A549 treated with GW870086 at 1 μM for 4 hours (cell line): Measurements from ENCODE around the gene ZNF225. TPM values are rescaled to one million over a fixed set of nuclear protein-coding genes. Genes with fewer than 3 reads are reported as not detected.

Experiments used
- total RNA-seq: library from RNA; stranded (reverse); fragments of 200-300 nt; extraction: Qiagen RNA extraction; gene quantifications from 5 replicates; pipeline ENCODE4 v1.2.3, GENCODE V29; 2022; ENCODE audit warnings: low read depth

The ZNF225 gene
- total RNA-seq: 2.0 to 4.0 TPM (median 3.0 TPM) in 5 replicates

GRCh38 chr19:44113138-44113783 is at the start of gene ZNF225:
Gene ZNF225, plus strand, starts transcription at chr19:44113399. Its CDS starts 2,429 bp downstream, at chr19:44115828.

DNA sequence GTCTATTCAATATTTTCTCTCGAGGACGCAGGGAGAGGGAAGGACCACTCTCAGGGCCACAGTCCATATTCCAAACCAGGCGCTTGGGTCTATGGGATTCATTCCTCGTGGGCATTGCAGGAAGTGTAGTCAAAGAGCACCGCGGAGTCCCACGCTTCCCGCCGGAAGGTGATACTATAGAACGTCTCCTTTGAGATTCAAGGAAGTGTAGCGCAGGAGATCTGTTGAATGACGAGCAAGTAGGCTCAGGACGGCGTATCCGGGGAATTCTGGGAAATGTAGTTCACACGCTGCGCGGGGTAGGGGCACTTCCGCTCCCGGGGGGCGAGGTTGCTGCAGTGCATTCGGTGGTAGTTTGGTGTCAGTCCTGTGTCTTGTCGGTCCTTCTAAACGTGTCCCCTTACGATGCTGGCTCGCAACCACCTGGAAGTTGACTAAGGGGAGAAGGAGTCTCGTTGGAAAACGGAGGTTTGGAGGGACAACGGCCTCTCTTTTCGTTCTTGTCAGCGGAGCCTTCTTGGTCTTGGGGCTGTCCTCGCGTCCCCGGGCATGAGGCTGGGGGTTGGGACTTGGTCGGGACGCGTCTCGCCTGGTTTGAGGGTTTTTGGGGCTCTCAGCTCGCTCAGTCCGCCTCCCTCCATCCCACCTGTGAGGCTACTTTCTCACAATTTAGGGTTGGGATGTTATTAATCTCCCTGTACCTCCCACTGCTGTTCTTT is 41.2 kb upstream of the ZNF225 start, which contains the start of gene ZNF284:
Gene ZNF284, plus strand, starts transcription at position 336 of the 719 bp plus-strand sequence. CDS start 4,231 bp downstream, outside the sequence.

GRCh38 chr19:44093931-44094765 is 19.1 kb upstream of the ZNF225 start, which contains the start of gene ZNF224:
Gene ZNF224, plus strand, starts transcription at chr19:44094361. Its CDS starts 3,513 bp downstream, at chr19:44097874.

DNA sequence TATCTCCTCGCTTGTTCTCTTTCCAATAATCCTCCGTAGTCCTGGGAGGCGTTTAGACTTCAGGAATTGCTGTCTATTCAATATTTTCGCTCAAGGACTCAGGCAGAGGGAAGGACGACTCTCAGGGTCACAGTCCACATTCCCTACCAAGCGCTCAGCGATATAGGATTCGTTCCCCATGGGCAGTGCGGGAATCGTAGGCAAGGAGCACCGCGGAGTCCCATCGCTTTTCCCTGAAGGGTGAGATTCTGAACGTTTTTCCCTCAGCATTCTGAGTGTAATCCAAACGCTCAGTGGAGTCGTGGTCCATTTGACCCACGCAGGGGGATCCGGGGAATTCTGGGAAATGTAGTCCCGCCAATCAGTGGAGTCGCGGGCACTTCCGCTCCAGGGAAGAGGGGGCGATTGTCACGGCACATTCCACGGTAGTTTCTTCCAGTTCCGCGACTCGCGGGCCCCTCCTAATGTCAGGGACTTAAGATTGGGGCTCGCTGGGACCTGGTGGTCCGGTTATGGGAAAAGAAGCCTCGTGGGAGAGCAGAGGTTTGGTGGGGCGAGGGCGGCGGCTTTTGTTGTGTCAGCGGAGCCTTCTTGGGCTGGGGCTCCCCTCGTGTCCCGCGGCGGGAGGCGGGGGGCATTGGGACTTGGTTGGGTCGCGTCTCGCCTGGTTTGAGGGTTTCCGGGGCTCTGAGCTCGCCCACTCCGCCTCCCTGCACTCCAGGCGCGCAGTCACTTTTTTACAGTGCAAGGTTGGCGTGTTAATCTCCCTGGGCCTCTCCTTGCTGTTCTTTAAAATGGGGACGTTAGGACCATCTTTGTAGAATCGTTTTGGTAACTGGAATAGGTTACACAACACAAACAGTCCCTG is 28.2 kb downstream of the ZNF225 start, which contains the start of gene ZNF234:
Gene ZNF234, plus strand, starts transcription at position 364 of the 868 bp plus-strand sequence. CDS start 3,079 bp downstream, outside the sequence.

DNA sequence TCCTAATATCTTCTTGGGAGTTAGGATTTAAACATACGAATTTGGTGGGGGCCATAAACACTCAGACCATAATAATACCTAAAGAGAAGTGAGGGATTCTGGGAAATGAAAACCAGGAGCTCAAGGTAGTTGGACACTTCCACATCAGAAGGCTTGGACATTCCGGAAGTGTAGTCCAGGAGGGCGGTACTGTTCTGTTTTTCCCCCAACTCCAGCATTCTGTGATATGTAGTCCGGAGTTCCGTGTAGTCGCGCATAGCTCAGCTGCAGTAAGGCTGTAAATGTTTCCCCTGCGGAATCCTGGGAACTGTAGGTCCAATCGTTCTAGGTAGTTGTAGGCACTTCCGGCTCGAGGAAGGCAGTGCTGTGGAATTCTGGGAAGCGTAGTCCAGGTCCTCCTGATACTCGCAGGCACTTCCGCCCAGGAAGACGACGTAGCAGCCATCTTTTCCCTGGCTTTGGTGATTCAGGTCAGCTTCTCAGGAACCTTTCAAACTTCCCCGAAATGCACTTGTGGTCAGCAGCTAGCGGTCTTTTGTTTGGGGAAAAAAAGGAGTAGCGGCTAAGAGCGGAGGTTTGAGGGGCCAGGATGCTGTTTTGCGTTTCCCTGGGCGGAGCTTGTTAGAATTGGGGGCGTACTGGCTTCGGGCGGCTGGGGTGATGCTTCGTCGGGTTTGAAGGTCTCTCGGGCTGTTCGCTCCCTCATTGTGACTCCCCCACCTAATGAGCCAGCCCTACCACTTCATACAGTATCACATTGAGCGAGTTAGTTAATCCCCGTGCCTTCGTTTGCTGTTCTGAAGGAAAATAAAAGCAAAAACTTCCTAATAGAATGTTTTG is 51.7 kb downstream of the ZNF225 start, which contains the start of gene ZNF226:
Gene ZNF226, plus strand, starts transcription at position 428 of the 840 bp plus-strand sequence. CDS start 4,981 bp downstream, outside the sequence.

Other genes with a start within 250 kb of the ZNF225 start
- gene ZNF404, start 229.4 kb upstream of the ZNF225 start, total RNA-seq: 0.15 to 0.30 TPM (median 0.18 TPM) in 5 replicates
- gene ZNF45, start 178.1 kb upstream of the ZNF225 start, total RNA-seq: 7.5 to 11.8 TPM (median 10.4 TPM) in 5 replicates
- 0.35 to 0.85 TPM (median 0.70 TPM) in 5 replicates for gene ZNF221, start 162.2 kb upstream of the ZNF225 start, total RNA-seq
- 2.6 to 3.2 TPM (median 2.9 TPM) in 5 replicates for gene ZNF155, start 129.2 kb upstream of the ZNF225 start, total RNA-seq
- 2.1 to 3.6 TPM (median 3.0 TPM) in 5 replicates for gene ZNF230, start 110.4 kb upstream of the ZNF225 start, total RNA-seq
- 3.3 to 4.1 TPM (median 3.6 TPM) in 5 replicates for gene ZNF222, start 88.0 kb upstream of the ZNF225 start, total RNA-seq
- 1.5 to 4.0 TPM (median 2.6 TPM) in 5 replicates for gene ZNF223, start 61.4 kb upstream of the ZNF225 start, total RNA-seq
- 0.38 to 0.61 TPM (median 0.42 TPM) in 5 replicates for gene ZNF284, start 41.2 kb upstream of the ZNF225 start, total RNA-seq
- gene ZNF224, start 19.0 kb upstream of the ZNF225 start, total RNA-seq: 6.4 to 12.1 TPM (median 10.1 TPM) in 5 replicates
- gene ZNF234, start 28.2 kb downstream of the ZNF225 start, total RNA-seq: 2.1 to 3.0 TPM (median 2.3 TPM) in 5 replicates
- 18.8 to 23.0 TPM (median 21.0 TPM) in 5 replicates for gene ZNF226, start 51.7 kb downstream of the ZNF225 start, total RNA-seq
- 9.7 to 14.0 TPM (median 10.1 TPM) in 5 replicates for gene ZNF227, start 99.1 kb downstream of the ZNF225 start, total RNA-seq
- 0.39 to 0.61 TPM (median 0.47 TPM) in 5 replicates for gene ZNF233, start 146.5 kb downstream of the ZNF225 start, total RNA-seq
- 2.0 to 3.5 TPM (median 3.3 TPM) in 5 replicates for gene ZNF235, start 191.6 kb downstream of the ZNF225 start, total RNA-seq
- 1.8 to 2.7 TPM (median 2.4 TPM) in 5 replicates for gene ZNF112, start 243.3 kb downstream of the ZNF225 start, total RNA-seq